ENCODE measurements around the gene DIDO1.

GRCh38 chr20:62959101-62959971 lies 33.0 kb upstream of the DIDO1 start:
- TF ChIP-seq POLR2A (IDR thresholded peaks at IDR 0.05; ENCODE audit: low read length) (no peak), GATA1 (IDR thresholded peaks at IDR 0.05; ENCODE audit: low read depth, low read length) (no peak)

Data from erythroblast (primary cell).